AG10803 (cell line): Measurements from ENCODE around the gene NBDY.

ENCODE experiments used
- DNase-seq: peaks from one replicate; pipeline ENCODE4 v3.0.0; 2010; ENCODE audit warnings: low read depth
- H3K4me3 ChIP-seq: 2 replicates; pipeline ENCODE4 v1.5.1; 2011; ENCODE audit warnings: mild to moderate bottlenecking, low read length, control low read depth
- CTCF ChIP-seq: conservative IDR thresholded peaks from 2 replicates; pipeline ENCODE4 v1.5.1; 2011; ENCODE audit warnings: mild to moderate bottlenecking, low read length, control low read depth, inconsistent platforms

NBDY gene

GRCh38 chrX:56792270-56793111, 63.4 kb downstream of the NBDY start:
- TF ChIP-seq CTCF: no peak
- no peak for DNase-seq
- H3K4me3 ChIP-seq: no peak overlapping the region

GRCh38 chrX:56793112-56793430, 64.0 kb downstream of the NBDY start:
- DNase-seq: no peak
- no peak overlapping the region for H3K4me3 ChIP-seq
- no peak for TF ChIP-seq CTCF

GRCh38 chrX:56793521-56794320, 64.7 kb downstream of the NBDY start:
- no peak for TF ChIP-seq CTCF
- no peak overlapping the region for H3K4me3 ChIP-seq
- no peak for DNase-seq

- DNase-seq: no peak
- H3K4me3 ChIP-seq: no peak overlapping the region
- no peak for TF ChIP-seq CTCF
Measured at GRCh38 chrX:56794404-56795230, 65.6 kb downstream of the NBDY start.

GRCh38 chrX:56795309-56795868, 66.3 kb downstream of the NBDY start:
- H3K4me3 ChIP-seq: no peak overlapping the region
- TF ChIP-seq CTCF: no peak
- no peak for DNase-seq

- DNase-seq: no peak
- TF ChIP-seq CTCF: no peak
- no peak overlapping the region for H3K4me3 ChIP-seq
Measured at GRCh38 chrX:56796641-56797395, 67.8 kb downstream of the NBDY start.
